Activated T-cell treated with anti-CD3 and anti-CD28 coated beads, Interleukin-2, amount 50 U/mL, for 24 hours (primary cell): ENCODE results near the gene RALBP1.
"Not testable (repeated sequence)": the region's sequence is repeated elsewhere in the genome, so short reads cannot be mapped to it uniquely, and the experiment has no call there.

Experiments
- DNase-seq: peaks from one replicate; pipeline ENCODE4 v3.0.0-alpha.2; 2020
- H3K27ac Mint-ChIP-seq: 2 replicates; pipeline ENCODE4 v1.8.0; 2020; ENCODE audit warnings: mild to moderate bottlenecking, mixed read lengths
- H3K27me3 Mint-ChIP-seq: 2 replicates; pipeline ENCODE4 v1.8.0; 2020; ENCODE audit warnings: mixed read lengths
- H3K36me3 Mint-ChIP-seq: 2 replicates; pipeline ENCODE4 v1.8.0; 2020; ENCODE audit warnings: low read depth, mixed read lengths
- H3K4me1 Mint-ChIP-seq: 2 replicates; pipeline ENCODE4 v1.8.0; 2020; ENCODE audit warnings: low read depth, mixed read lengths
- H3K4me3 Mint-ChIP-seq: 2 replicates; pipeline ENCODE4 v1.8.0; 2020; ENCODE audit warnings: mild to moderate bottlenecking, moderate library complexity, mixed read lengths
- H3K9me3 Mint-ChIP-seq: 2 replicates; pipeline ENCODE4 v1.8.0; 2020; ENCODE audit warnings: mixed read lengths

RALBP1 gene

DNA sequence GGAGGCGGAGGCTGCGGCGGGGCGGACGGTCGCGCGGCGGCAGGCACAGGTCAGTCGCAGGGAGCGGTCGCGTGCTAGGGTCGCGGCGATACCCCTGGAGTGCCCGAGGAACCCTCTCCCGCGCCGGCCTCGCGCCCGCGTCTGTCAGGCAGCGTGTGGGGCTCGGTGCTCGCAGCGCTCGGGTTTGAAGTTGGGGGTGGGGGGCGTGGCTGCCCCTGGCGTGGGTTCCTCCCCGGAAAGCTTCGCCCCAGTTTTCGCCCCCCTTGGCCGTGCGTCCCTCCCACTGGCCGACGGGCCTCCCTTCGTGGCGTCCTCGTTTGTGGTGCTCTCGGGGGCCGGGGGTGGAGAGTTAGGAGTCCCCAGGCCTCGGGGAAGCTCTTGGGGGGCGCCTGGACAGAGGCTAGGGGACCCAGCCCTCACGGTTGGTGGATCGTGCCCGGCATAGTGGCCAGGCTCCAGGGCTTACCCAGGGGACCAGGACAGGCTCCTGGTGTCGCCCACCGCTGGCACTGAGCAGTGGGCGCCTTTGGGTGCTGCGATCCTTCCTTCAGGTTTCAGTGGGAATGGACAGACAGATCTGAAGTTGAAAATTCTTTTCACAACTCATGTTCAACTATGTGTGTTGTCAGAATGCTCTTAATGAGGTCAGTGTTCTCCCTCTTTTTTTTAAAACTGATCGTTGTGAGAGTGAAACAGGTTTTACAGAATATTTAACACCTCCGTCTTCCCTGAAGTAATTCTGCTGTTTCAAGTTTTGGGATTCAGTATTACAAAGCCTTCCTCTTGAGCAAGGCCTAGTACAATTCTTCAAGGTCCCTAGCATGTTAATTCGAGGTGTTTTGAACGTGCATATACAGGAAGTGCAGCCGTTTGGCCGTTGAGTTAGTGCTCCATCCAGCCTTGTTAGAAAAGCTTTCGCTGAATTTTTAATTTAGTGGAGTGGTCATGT lies 604 bp downstream of the RALBP1 start:
- H3K9me3 Mint-ChIP-seq: no peaks in the 10 kb centered on the region
- peaks cover 16% of the 10 kb centered on the region for H3K27me3 Mint-ChIP-seq
- H3K36me3 Mint-ChIP-seq: peaks cover 41% of the 10 kb centered on the region
- peaks cover 37% of the 10 kb centered on the region for H3K4me1 Mint-ChIP-seq
- peak overlapping the region; percentile 89 for H3K4me3 Mint-ChIP-seq
- peak overlapping the region; percentile 95 for H3K27ac Mint-ChIP-seq
- no peak for DNase-seq

DNA sequence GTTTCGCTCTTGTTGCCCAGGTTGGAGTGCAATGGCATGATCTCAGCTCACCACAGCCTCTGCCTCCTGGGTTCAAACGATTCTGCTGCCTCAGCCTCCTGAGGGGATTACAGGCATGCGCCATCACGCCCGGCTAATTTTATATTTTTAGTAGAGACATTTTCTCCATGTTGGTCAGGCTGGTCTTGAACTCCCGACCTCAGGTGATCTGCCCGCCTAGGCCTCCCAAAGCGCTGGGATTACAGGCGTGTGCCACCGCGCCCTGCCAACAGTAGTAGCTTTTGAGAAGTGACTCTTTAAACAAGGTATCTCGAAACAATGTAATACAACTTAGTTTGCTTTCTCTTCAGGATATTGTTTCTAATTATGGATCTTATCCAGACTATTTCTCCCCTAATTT lies 1.6 kb downstream of the RALBP1 start:
- not testable (repeated sequence) for DNase-seq, H3K9me3 Mint-ChIP-seq
- H3K27ac Mint-ChIP-seq: peak overlapping the region; percentile 92
- peaks cover 48% of the 10 kb centered on the region for H3K36me3 Mint-ChIP-seq
- H3K4me3 Mint-ChIP-seq: peak overlapping the region; percentile 89
- peaks cover 44% of the 10 kb centered on the region for H3K4me1 Mint-ChIP-seq
- peaks cover 16% of the 10 kb centered on the region for H3K27me3 Mint-ChIP-seq

DNA sequence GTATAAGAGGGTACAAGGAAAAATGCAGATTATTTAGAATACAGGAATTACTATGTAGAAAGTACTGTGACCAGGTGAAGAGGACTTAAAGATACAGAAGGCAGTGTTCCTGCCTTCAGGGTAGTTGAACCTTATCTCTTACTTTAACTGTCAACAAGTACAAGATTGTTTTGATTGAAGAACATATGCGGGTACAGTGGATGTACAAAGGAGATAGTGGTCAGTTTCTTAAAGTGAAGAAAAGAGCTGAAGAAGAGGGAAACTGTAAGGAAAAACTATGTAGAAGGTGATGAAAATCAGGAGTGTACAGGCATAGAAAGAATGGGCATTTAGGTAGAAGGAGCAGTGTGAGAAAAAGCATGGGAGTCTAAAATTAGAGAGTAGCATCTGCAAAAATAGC lies 2.2 kb downstream of the RALBP1 start:
- no peak for DNase-seq
- peaks cover 54% of the 10 kb centered on the region for H3K36me3 Mint-ChIP-seq
- H3K27me3 Mint-ChIP-seq: peaks cover 12% of the 10 kb centered on the region
- H3K4me1 Mint-ChIP-seq: peaks cover 49% of the 10 kb centered on the region
- no peak overlapping the region for H3K27ac Mint-ChIP-seq
- no peaks in the 10 kb centered on the region for H3K9me3 Mint-ChIP-seq
- H3K4me3 Mint-ChIP-seq: peak overlapping the region; percentile 89

DNA sequence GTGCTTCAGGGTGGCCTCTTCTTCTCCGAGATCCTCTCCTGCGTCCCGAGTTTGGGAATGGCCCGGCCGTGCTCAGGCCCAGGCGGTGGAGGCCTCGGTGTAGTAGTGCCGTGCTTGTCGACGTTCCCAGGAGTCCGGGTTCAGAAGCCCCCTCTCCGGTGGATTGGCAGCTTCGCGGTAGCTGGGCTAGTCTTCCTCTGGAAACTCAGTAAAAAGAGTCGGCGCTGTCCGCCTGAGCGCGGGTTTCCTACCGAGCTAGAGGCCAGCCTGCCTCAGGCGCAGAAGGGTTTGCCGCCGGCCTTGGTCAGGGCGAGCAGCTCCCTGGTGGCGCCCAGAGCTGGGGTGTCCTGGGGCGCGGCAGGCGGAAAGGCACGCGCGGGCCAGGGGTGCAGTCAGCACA lies 3.2 kb downstream of the RALBP1 start:
- H3K9me3 Mint-ChIP-seq: no peaks in the 10 kb centered on the region
- H3K27ac Mint-ChIP-seq: no peak overlapping the region
- H3K27me3 Mint-ChIP-seq: peaks cover 5% of the 10 kb centered on the region
- no peak for DNase-seq
- peaks cover 55% of the 10 kb centered on the region for H3K4me1 Mint-ChIP-seq
- peaks cover 63% of the 10 kb centered on the region for H3K36me3 Mint-ChIP-seq
- H3K4me3 Mint-ChIP-seq: no peak overlapping the region

DNA sequence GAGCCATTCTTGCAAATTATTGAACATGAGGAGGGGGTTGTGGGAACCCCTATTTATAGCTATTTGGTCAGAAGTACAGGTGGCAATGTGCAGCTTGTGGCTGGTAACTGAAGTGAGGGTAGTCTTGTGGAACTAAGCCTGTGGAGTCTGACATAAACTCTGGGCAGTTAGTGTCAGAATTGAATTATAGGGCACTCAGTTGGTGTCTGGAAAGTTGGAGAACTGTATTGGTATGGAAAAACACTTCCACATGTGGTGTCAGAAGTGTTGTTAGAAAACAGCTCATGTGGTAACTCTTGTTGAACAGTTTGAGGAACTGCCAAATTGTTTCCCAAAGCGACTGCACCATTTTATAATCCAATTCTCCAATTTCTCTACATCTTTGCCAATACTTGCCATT lies 7.5 kb downstream of the RALBP1 start:
- DNase-seq: no peak
- Mint-ChIP-seq H3K36me3 (peaks cover 72% of the 10 kb centered on the region), H3K4me1 (peaks cover 39% of the 10 kb centered on the region), H3K4me3 (no peak overlapping the region), H3K9me3 (peaks cover 9% of the 10 kb centered on the region), H3K27ac (no peak overlapping the region), H3K27me3 (no peaks in the 10 kb centered on the region)

DNA sequence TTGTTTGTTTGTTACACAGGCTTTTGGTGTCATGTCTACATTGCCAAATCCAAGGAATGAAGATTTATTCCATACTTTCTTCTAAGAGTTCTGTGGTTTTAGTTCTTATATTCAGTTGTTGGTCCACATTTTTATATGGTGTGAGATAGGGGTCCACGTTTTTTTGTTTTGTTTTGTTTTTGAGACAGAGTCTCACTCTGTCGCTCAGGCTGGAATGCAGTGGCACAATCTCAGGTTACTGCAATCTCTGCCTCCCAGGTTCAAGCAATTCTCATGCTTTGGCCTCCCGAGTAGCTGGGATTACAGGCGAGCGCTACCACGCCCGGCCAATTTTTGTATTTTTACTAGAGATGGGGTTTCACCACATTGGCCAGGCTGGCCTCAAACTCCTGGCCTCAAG lies 8.2 kb downstream of the RALBP1 start:
- peaks cover 70% of the 10 kb centered on the region for H3K36me3 Mint-ChIP-seq
- H3K27ac Mint-ChIP-seq: no peak overlapping the region
- peaks cover 9% of the 10 kb centered on the region for H3K9me3 Mint-ChIP-seq
- DNase-seq: no peak
- H3K27me3 Mint-ChIP-seq: no peaks in the 10 kb centered on the region
- peaks cover 40% of the 10 kb centered on the region for H3K4me1 Mint-ChIP-seq
- no peak overlapping the region for H3K4me3 Mint-ChIP-seq

DNA sequence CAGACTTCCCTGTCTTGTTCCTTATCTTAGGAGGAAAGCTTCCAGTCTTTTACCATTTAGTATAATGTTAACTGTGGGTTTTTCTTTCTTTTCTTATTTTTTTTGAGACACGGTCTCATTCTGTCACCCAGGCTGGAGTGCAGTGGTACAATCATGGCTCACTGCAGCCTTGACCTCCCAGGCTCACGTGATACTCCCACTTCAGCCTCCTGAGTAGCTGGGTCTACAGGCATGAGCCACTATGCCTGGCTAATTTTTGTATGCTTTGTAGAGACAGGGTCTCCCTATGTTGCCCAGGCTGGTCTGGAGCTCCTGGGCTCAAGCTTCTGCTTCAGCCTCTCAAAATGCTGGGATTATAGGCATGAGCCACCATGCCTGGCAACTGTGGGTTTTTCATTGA lies 9.5 kb downstream of the RALBP1 start:
- Mint-ChIP-seq H3K4me1 (peaks cover 39% of the 10 kb centered on the region), H3K36me3 (peaks cover 63% of the 10 kb centered on the region)
- not testable (repeated sequence) for H3K9me3 Mint-ChIP-seq, H3K27me3 Mint-ChIP-seq, DNase-seq, H3K27ac Mint-ChIP-seq, H3K4me3 Mint-ChIP-seq

DNA sequence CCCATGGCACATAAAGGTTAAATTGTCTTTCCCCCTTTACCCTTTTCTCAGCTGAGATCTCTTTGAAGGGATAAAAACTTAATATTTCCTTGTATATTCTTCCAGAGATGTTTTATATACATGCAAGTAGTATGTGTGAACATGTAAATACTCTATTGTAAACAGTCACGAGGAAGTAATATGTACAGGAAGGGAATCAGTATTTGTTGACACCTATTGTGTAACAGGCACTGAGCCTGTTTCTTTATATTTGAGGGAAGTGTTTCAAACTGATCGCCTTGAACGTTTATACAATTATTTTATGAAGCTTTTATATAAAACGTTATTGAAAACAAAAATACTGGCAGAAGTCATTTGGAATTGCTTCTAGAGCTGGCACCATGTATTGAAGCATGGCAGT lies 13.2 kb downstream of the RALBP1 start:
- no peak overlapping the region for H3K4me3 Mint-ChIP-seq
- DNase-seq: no peak
- H3K27me3 Mint-ChIP-seq: no peaks in the 10 kb centered on the region
- peaks cover 49% of the 10 kb centered on the region for H3K36me3 Mint-ChIP-seq
- no peak overlapping the region for H3K27ac Mint-ChIP-seq
- peaks cover 31% of the 10 kb centered on the region for H3K4me1 Mint-ChIP-seq
- peaks cover 13% of the 10 kb centered on the region for H3K9me3 Mint-ChIP-seq

DNA sequence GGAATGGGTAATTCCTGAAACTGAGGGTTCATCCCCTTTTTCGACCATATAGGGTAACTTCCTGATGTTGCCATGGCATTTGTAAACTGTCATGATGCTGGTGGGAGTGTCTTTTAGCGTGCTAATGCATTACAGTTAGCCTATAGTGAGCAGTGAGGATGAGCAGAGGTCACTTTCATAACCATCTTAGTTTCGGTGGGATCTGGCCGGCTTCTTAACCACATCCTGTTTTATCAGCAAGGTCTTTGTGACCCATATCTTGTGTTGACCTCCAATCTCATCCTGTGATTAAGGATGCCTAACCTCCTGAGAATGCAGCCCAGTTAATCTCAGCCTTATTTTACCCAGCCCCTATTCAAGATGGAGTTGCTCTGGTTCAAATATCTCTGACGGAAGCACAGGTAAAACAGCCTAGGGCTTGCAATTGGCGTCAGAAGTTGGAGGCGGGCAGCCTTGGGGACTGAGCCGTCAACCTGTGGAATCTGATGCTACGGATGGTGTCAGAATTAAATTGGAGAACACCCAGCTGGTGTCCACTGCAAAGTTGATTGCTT lies 19.5 kb downstream of the RALBP1 start:
- no peak overlapping the region for H3K27ac Mint-ChIP-seq
- DNase-seq: no peak
- H3K9me3 Mint-ChIP-seq: peaks cover 4% of the 10 kb centered on the region
- no peak overlapping the region for H3K4me3 Mint-ChIP-seq
- H3K4me1 Mint-ChIP-seq: peaks cover 41% of the 10 kb centered on the region
- H3K36me3 Mint-ChIP-seq: peaks cover 42% of the 10 kb centered on the region
- H3K27me3 Mint-ChIP-seq: no peaks in the 10 kb centered on the region

DNA sequence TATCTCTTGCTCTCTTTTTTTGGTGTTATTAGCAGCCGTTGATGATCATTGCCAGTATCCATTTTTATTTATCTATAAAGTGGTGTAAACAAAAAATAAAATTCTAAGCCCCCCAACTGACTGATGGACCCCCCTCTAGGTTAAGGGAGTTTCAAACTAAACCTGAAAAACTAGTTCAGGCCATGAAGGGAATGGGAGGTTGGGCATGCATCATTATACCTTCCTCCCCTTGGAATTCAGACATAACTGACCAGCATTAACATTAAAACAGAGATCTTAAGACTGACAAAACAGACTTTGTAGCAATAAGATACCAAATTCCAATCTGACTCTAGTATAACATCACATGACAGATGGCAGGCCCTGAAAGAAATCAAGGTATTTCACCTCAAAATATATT lies 20.2 kb downstream of the RALBP1 start:
- H3K36me3 Mint-ChIP-seq: peaks cover 44% of the 10 kb centered on the region
- H3K4me1 Mint-ChIP-seq: peaks cover 41% of the 10 kb centered on the region
- DNase-seq: no peak
- H3K27ac Mint-ChIP-seq: no peak overlapping the region
- no peak overlapping the region for H3K4me3 Mint-ChIP-seq
- peaks cover 5% of the 10 kb centered on the region for H3K9me3 Mint-ChIP-seq
- H3K27me3 Mint-ChIP-seq: no peaks in the 10 kb centered on the region

DNA sequence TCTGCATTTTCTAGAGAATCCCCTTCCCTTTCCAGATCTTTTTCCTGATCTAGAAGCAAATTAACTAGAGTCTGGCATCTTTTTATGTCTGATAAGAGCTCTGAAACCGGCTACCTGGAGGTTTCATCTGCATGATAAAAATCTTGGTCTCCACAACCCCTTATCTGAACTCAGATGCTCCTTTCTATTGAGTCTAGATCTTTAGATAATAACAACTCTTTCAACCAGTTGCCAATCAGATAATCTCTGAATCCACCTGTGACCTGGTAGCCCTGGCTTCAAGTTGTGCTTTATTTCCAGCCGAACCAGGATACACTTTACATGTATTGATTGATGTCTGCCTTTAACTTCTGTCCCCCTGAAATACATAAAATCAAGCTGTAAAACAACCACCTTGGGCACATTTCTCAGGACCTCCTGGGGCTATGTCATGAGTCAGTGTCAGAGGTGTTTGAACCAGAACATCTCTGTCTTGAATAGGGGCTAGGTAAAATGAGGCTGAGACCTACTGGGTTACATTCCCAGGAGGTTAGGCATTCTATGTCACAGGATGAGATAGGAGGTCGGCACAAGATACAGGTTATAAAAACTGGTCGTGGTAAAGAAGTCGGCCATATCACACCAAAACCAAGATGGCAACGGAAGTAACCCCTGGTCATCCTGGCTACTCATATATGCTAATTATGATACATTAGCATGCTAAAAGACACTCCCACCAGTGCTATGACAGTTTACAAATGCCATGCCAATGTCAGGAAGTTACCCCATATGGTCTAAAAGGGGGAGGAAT lies 20.8 kb downstream of the RALBP1 start:
- Mint-ChIP-seq H3K4me1 (peaks cover 36% of the 10 kb centered on the region), H3K9me3 (peaks cover 7% of the 10 kb centered on the region), H3K27ac (no peak overlapping the region), H3K4me3 (no peak overlapping the region), H3K27me3 (no peaks in the 10 kb centered on the region), H3K36me3 (peaks cover 46% of the 10 kb centered on the region)
- DNase-seq: no peak

DNA sequence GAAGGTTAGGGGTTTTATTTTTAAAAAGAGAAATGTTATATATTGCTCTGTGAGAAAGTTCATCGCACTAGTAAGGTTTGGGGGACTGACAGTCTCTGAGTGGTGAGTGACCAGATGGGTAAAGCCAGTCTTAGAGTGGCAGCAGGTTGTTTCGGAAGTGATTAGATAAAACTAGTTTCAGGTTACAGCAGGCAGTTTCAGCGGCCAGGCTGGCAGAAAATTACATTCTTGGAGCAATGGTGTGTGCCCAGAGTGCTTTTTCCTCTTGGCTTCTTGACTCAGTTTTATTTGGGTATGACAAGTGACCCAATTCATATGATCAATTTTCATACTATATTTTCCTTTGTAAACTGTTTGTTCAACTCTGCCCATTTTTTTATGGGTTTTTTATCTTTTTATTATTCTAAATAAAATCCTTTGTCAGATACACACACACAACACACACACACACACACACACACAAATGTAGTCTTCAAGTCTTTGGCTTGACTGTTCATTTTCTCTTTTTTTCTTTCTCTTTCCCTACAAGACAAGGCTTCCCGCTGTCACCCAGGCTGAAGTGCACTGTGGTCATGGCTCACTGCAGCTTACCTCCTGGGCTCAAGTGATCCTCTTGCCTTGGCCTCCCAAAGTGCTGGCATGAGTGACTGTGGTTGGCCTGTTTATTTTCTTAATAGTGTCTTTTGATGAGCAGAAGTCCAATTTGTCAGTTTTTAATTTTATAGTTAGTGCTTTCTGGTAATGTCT lies 30.9 kb downstream of the RALBP1 start:
- H3K9me3 Mint-ChIP-seq: peaks cover 16% of the 10 kb centered on the region
- no peaks in the 10 kb centered on the region for H3K27me3 Mint-ChIP-seq
- H3K27ac Mint-ChIP-seq: no peak overlapping the region
- no peak for DNase-seq
- H3K36me3 Mint-ChIP-seq: peaks cover 26% of the 10 kb centered on the region
- H3K4me3 Mint-ChIP-seq: no peak overlapping the region
- H3K4me1 Mint-ChIP-seq: peaks cover 37% of the 10 kb centered on the region

DNA sequence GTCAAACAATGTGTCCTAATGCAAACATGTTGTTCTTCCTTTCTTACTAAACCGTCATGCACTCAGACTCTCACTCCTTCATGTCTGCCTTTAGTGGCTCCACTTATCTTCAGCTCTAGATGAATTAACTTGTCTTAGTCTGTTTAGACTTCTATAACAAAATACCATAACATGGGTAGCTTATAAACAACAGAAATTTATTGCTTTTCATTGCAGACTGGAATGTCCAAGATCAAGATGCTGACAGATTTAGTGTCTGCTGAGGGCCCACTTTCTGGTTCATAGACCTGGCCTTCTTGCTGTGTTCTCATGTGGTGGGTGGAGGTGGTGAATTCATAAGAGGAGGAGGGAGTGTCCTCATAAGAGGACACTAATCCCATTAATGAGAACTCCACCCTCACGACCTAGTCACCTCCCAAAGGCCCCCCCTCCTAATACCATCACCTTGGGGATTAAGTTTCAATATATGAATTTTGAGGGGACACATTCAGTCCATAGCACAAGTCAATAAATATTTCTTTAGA lies 32.3 kb downstream of the RALBP1 start:
- Mint-ChIP-seq H3K4me1 (peaks cover 37% of the 10 kb centered on the region), H3K9me3 (peaks cover 10% of the 10 kb centered on the region), H3K27ac (no peak overlapping the region), H3K4me3 (no peak overlapping the region), H3K36me3 (peaks cover 17% of the 10 kb centered on the region), H3K27me3 (no peaks in the 10 kb centered on the region)
- no peak for DNase-seq

DNA sequence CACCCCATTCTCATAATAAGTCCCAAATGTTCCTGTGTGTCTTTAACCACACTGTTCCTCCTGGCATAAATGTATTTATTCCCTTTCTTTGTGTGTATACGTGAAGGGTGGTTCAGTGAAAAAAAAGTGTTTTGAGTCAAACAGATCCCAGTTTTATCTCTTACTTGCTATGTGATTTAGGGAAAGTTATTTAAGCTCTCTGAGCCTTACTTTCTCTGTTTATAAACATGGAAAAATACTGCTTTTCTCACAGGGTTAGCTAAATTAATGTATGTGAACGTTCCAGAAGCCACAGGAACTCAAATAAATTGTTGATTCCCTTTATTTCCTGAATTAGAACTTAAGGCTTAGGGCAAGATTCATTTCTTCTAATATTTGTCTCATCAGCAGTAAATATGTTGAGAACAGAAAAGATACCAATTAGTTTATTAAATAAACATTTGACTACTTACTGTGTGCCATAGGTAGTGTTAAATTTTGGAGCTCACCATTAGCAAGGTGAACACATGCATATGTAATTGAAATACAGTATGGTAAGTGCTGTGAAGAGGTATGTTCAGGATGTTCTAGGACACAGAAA lies 33.2 kb downstream of the RALBP1 start:
- DNase-seq: no peak
- H3K4me3 Mint-ChIP-seq: no peak overlapping the region
- peaks cover 14% of the 10 kb centered on the region for H3K36me3 Mint-ChIP-seq
- H3K9me3 Mint-ChIP-seq: peaks cover 1% of the 10 kb centered on the region
- no peak overlapping the region for H3K27ac Mint-ChIP-seq
- H3K27me3 Mint-ChIP-seq: no peaks in the 10 kb centered on the region
- peaks cover 37% of the 10 kb centered on the region for H3K4me1 Mint-ChIP-seq
